ENCODE measurements around the gene SPEF1. TPM values are rescaled to one million over a fixed set of nuclear protein-coding genes. Genes with fewer than 3 reads are reported as not detected.
"Not testable (repeated sequence)": the region's sequence is repeated elsewhere in the genome, so short reads cannot be mapped to it uniquely, and the experiment has no call there.

Gene SPEF1, protein sequence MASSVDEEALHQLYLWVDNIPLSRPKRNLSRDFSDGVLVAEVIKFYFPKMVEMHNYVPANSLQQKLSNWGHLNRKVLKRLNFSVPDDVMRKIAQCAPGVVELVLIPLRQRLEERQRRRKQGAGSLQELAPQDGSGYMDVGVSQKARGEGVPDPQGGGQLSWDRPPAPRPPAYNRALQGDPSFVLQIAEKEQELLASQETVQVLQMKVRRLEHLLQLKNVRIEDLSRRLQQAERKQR
- total RNA-seq = under 1 TPM in 1 of 4 donors, not detected in 3; 0.19 TPM

DNA sequence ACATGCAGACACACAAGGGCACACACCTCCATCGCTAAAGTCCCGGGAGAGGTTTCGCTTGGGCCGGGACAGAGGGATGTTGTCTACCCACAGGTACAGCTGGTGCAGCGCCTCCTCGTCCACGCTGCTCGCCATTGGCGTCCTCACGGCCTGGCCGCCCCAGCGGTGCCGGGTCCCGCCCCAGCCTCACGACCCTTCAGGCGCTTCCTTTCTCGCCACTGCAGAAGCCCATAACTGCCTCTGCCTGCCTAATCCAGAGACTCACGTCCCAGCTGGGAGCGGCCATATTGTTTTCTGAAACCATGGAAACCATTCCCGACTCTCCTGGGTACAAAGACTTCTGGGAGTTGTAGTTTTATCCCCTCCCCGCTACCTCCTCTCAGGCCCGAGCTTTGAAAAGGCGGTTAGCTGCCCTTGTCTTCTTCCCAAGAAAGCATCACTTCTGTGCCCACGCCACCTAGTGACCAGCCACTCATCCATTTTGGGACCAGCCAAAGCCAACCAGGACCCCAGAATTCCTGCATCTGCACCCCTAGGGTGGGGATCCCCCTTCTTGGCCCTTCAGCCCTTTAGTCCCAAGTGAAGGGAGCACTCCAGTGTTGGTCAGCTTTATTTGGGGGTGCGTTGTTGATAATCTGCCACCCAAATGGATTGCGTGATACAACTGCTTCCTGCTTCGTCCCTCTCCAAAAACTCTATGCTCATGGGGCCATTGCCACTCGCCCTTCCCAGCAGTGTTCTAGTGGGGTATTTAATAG, at the start of gene SPEF1:
SPEF1 (minus strand) TSS at position 296 of the 758 bp plus-strand sequence; CDS start at position 135, 161 bp downstream.
- Histone ChIP-seq H3K4me1 (peaks cover 54 to 77% (median 55%) of the 10 kb centered on the region in 3 donors), H3K9me3 (no peaks in the 10 kb centered on the region), H3K36me3 (peaks cover 0 to 11% (median 0%) of the 10 kb centered on the region in 3 donors), H3K27me3 (no peaks in the 10 kb centered on the region), H3K27ac (peak within 1 kb of the TSS; percentile 33 to 91 (median 59)), H3K4me3 (peak within 1 kb of the TSS; percentile 17 to 59 (median 32))
- TF ChIP-seq, protein P1, sequence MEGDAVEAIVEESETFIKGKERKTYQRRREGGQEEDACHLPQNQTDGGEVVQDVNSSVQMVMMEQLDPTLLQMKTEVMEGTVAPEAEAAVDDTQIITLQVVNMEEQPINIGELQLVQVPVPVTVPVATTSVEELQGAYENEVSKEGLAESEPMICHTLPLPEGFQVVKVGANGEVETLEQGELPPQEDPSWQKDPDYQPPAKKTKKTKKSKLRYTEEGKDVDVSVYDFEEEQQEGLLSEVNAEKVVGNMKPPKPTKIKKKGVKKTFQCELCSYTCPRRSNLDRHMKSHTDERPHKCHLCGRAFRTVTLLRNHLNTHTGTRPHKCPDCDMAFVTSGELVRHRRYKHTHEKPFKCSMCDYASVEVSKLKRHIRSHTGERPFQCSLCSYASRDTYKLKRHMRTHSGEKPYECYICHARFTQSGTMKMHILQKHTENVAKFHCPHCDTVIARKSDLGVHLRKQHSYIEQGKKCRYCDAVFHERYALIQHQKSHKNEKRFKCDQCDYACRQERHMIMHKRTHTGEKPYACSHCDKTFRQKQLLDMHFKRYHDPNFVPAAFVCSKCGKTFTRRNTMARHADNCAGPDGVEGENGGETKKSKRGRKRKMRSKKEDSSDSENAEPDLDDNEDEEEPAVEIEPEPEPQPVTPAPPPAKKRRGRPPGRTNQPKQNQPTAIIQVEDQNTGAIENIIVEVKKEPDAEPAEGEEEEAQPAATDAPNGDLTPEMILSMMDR (IDR thresholded peaks at IDR 0.05) = peak in 5 of 6 experiments; percentile 18 to 40 (median 29)
- TF ChIP-seq POLR2A (IDR thresholded peaks at IDR 0.05) = no peak
- no peak for DNase-seq
- 13 to 19% methylated on average over 17 of the region's 28 CpGs for WGBS, 2 donors
- intact Hi-C loops (cut with DNase I) = loop anchor here (5.0 kb wide), 1 partner anchor 41 kb away; the partner anchor contains the start of gene AP5S1

DNA sequence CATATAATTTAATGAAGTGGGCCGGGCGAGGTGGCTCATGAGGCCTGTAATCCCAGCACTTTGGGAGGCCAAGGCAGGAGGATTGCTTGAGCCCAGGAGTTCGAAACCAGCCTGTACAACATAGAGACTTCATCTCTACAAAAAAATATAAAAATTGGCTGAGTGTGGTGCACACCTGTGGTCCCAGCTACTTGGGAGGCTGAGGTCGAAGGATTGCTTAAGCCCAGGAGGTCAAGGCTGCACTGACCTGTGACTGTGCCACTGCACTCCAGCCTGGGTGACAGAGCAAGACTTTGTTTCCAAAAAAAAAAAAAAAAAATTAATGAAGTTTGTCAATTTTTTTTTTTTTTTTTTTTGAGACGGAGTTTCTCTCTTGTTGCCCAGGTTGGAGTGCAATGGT, 48.6 kb upstream of the SPEF1 start:
- H3K4me3 ChIP-seq; H3K27ac ChIP-seq; DNase-seq; intact Hi-C loops (cut with DNase I); H3K4me1 ChIP-seq; H3K9me3 ChIP-seq; H3K27me3 ChIP-seq: not testable (repeated sequence)
- peaks cover 0 to 50% (median 4%) of the 10 kb centered on the region in 3 donors for H3K36me3 ChIP-seq
- 83 to 92% methylated on average over 4 to 5 of the region's 5 CpGs for WGBS, 2 donors

DNA sequence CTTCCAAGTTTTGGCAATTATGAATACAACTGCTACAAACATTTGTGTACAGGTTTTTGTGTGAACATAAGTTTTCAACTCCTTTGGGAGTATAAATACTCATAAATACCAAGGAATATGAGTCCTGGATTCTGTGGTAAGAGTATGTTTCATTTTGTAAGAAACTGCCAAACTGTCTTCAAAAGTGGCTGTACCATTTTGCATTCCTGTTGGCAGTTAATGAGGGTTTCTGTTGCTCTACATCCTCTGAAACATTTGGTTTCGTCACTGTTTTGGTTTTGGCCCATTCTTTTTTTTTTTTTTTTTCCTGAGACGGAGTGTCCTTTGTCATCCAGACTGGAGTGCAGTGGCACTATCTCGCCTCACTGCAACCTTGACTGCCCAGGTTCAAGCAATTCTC, 47.5 kb upstream of the SPEF1 start:
- Histone ChIP-seq H3K9me3 (no peaks in the 10 kb centered on the region), H3K4me1 (no peaks in the 10 kb centered on the region), H3K27me3 (no peaks in the 10 kb centered on the region), H3K36me3 (peaks cover 5 to 54% (median 12%) of the 10 kb centered on the region in 3 donors), H3K27ac (no peak overlapping the region), H3K4me3 (no peak overlapping the region)
- no peak for TF ChIP-seq POLR2A (IDR thresholded peaks at IDR 0.05)
- TF ChIP-seq, protein P1 (IDR thresholded peaks at IDR 0.05) = no peak
- intact Hi-C loops (cut with DNase I) = no loop called here
- 79 to 88% methylated on average over 3 of the region's 3 CpGs for WGBS, 2 donors
- DNase-seq = no peak

DNA sequence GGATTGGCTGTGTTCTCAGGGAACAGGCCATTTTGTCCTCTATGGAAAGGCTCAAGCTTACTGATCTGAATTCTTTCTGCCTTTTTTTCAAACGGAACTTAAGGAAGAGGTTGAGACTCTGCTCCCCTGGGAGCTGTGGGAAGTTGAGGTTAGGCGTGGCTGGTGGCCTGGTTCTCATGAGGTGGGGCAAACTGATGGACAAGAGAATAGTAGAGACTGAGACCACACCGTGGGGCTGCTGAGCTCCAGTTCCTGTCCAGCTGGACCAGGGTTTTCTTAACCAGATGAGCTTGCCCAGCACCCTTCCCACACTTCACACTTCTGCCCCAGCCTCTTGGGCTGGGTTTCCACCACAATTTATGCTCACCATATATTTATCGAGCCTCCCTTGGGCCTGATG, 45.2 kb upstream of the SPEF1 start:
- TF ChIP-seq, protein P1 (IDR thresholded peaks at IDR 0.05) = no peak
- no peak for TF ChIP-seq POLR2A (IDR thresholded peaks at IDR 0.05)
- intact Hi-C loops (cut with DNase I) = no loop called here
- Histone ChIP-seq H3K36me3 (peaks cover 13 to 68% (median 22%) of the 10 kb centered on the region in 3 donors), H3K27me3 (no peaks in the 10 kb centered on the region), H3K4me1 (peaks cover 2 to 7% (median 3%) of the 10 kb centered on the region in 3 donors), H3K27ac (no peak overlapping the region), H3K4me3 (no peak overlapping the region), H3K9me3 (no peaks in the 10 kb centered on the region)
- DNase-seq = no peak
- 40 to 77% methylated on average over 1 to 3 of the region's 4 CpGs for whole genome bisulfite sequencing, 2 donors

DNA sequence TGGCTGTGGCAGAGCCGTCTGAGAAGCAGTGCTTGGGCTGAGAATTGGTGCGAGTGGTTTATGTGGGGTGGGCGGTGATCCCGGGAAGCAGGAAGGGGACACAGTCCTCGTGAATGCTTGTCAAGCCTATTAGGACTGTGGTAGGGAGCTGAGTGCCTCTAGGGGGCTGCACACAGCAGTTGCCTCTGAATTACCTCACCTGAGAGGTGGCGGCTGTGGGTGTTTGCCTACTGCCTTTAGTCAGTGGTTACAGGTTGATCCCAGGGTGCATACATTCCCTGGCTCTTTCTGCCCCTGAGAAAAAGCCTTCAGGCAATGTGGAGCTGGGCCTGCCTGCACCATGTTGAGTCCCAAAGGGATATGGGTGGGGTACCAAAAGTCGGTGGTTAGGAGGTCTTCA, 44.3 kb upstream of the SPEF1 start:
- no peak for DNase-seq
- Histone ChIP-seq H3K27ac (no peak overlapping the region), H3K36me3 (peaks cover 13 to 68% (median 22%) of the 10 kb centered on the region in 3 donors), H3K4me1 (peaks cover 6 to 13% (median 6%) of the 10 kb centered on the region in 3 donors), H3K4me3 (no peak overlapping the region), H3K9me3 (no peaks in the 10 kb centered on the region), H3K27me3 (no peaks in the 10 kb centered on the region)
- WGBS, 2 donors = 72 to 81% methylated on average over 5 of the region's 7 CpGs
- TF ChIP-seq, protein P1 (IDR thresholded peaks at IDR 0.05) = no peak
- TF ChIP-seq POLR2A (IDR thresholded peaks at IDR 0.05) = no peak
- intact Hi-C loops (cut with DNase I) = no loop called here

All from esophagus squamous epithelium (tissue), 5 donors.